Measurements from ENCODE around the gene CNTNAP2. TPM values are rescaled to one million over a fixed set of nuclear protein-coding genes. Genes with fewer than 3 reads are reported as not detected.

The CNTNAP2 gene
- total and polyA plus RNA-seq, 2 of the 8 experiments (the other 6 are each of a cell fraction or from before 2014, with no cell fraction given) = 27.9 to 71.0 TPM

DNA sequence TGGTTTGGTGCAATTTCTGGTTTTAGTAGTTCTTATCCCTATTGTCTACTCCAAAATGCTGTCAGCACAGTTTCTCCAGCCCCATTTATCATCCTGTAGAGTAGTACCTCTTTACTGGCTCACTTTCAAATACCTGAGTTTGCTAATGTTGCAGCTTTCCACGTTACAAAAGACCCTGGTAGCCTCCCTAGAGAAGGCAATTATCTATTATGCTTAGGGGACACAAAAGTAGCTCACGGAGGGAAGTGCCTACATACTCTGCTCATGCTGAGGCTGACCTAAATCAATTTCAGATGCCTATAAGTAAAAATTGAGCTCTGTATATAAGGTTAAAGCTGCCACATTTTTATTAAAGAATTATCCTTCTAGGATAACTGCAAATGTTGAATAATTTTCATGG is 603.6 kb downstream of the CNTNAP2 start:
- Histone ChIP-seq H2BK120ac (replicated peaks; ENCODE audit: low read depth, low read length) (no peak overlapping the region), H3K23ac (ENCODE audit: insufficient read length) (no peak overlapping the region), H4K8ac (ENCODE audit: extremely low read depth, insufficient read depth, low read length) (no peak overlapping the region), H3K79me2 (ENCODE audit: control insufficient read depth in 1 of 2, insufficient read depth in 2 of 2, low read length in 2 of 2) (no peaks in the 10 kb centered on the region), H3K9me3 (ENCODE audit: insufficient read depth in 2 of 2, low read depth in 1 of 2, low read length in 1 of 2) (no peaks in the 10 kb centered on the region), H3K27ac (ENCODE audit: low read depth, low read length) (no peak overlapping the region), H4K20me1 (replicated peaks in 1 of 2; ENCODE audit: control insufficient read depth in 1 of 2, insufficient read depth in 2 of 2, low read length in 2 of 2) (no peaks in the 10 kb centered on the region), H3K9ac (replicated peaks in 1 of 4; ENCODE audit: extremely low read depth in 1 of 4, low read depth in 3 of 4, low read length in 3 of 4) (no peak overlapping the region), H3K4ac (replicated peaks; ENCODE audit: insufficient read length, low read depth, low read length) (no peak overlapping the region), H3K27me3 (replicated peaks in 1 of 4; ENCODE audit: control insufficient read depth in 3 of 4, extremely low read depth in 1 of 4, insufficient read depth in 3 of 4, low read length in 3 of 4) (no peaks in the 10 kb centered on the region), H4K5ac (ENCODE audit: insufficient read length, low read depth, low read length) (no peak overlapping the region), H3K4me3 (ENCODE audit: extremely low read depth in 1 of 4, insufficient read depth in 2 of 4, low read depth in 3 of 4, low read length in 4 of 4) (no peak overlapping the region), H2BK20ac (ENCODE audit: low read length) (no peak overlapping the region), H2BK15ac (ENCODE audit: low read length) (no peak overlapping the region), H3K79me1 (ENCODE audit: low read depth, low read length) (no peaks in the 10 kb centered on the region), H2BK12ac (ENCODE audit: low read depth, low read length) (no peak overlapping the region), H3K4me2 (ENCODE audit: insufficient read depth in 1 of 2, low read depth in 2 of 2, low read length in 2 of 2) (no peak overlapping the region), H3K4me1 (replicated peaks in 1 of 4; ENCODE audit: control insufficient read depth in 3 of 4, insufficient read depth in 4 of 4, low read length in 3 of 4) (no peaks in the 10 kb centered on the region), H2AK5ac (ENCODE audit: low read depth, low read length) (no peak overlapping the region), H3K36me3 (ENCODE audit: control insufficient read depth in 2 of 4, insufficient read depth in 4 of 4, low read length in 3 of 4) (no peaks in the 10 kb centered on the region), H3K18ac (ENCODE audit: extremely low read depth, low read length) (no peak overlapping the region), H3K56ac (replicated peaks; ENCODE audit: insufficient read length, low read depth, low read length) (no peak overlapping the region), H3K23me2 (ENCODE audit: low read depth, low read length) (no peaks in the 10 kb centered on the region), H2AFZ (ENCODE audit: low read length) (0 out of 2 replicates have a peak overlapping the region, but pooled peaks have one; percentile 61), H2BK5ac (ENCODE audit: low read depth, low read length) (no peak overlapping the region), H3K14ac (ENCODE audit: insufficient read length) (no peak overlapping the region), H4K91ac (replicated peaks; ENCODE audit: insufficient read length, low read length) (no peak overlapping the region)
- FAIRE-seq (no peak), DNase-seq (ENCODE audit: low read depth in 1 of 2, low spot score in 2 of 2) (no peak)
- WGBS, 2 experiments (ENCODE audit: extremely low coverage in 1 of 2, insufficient coverage in 1 of 2, insufficient read length in 1 of 2, insufficient replicate concordance in 2 of 2, low coverage in 1 of 2, low lambda C conversion rate in 2 of 2, missing lambda C conversion rate in 1 of 2) = 43% methylated on average over 2 of the region's 2 CpGs; no CpG with 5 or more reads in 1 of the 2 experiments
- ChIA-PET CTCF (ENCODE audit: partially characterized antibody) (no interaction called here), POLR2A (ENCODE audit: partially characterized antibody) (no interaction called here)
- TF ChIP-seq SP2 (IDR thresholded peaks at IDR 0.05; ENCODE audit: low read length) (no peak), SIRT6 (IDR thresholded peaks at IDR 0.05; ENCODE audit: low read length) (no peak), GTF2F1 (IDR thresholded peaks at IDR 0.05; ENCODE audit: borderline replicate concordance, low read depth, low read length) (no peak), RFX5 (IDR thresholded peaks at IDR 0.05; ENCODE audit: borderline replicate concordance, low read depth, low read length) (no peak)
- TF ChIP-seq, protein P1, sequence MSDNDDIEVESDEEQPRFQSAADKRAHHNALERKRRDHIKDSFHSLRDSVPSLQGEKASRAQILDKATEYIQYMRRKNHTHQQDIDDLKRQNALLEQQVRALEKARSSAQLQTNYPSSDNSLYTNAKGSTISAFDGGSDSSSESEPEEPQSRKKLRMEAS (IDR thresholded peaks at IDR 0.05) = no peak
